Esophagus muscularis mucosa (tissue), 4 donors: ENCODE data around the gene TFF2.

Source experiments
- EP300 ChIP-seq: sonication (generic); formaldehyde crosslinking; IDR thresholded peaks from one replicate; pipeline ENCODE4 v1.6.1; 2017; ENCODE audit warnings: antibody characterized with exemption
- POLR2AphosphoS5 ChIP-seq, 2 donors: sonication (generic); formaldehyde crosslinking; IDR thresholded peaks; one replicate each; pipeline ENCODE4 v1.6.1; 2017; ENCODE audit warnings: antibody characterized with exemption in 2 of 2
- TF ChIP-seq, protein P1 (sequence below), 3 experiments: fragments of 200-600 bp in 2 of 3; fragments of 450-650 bp in 1 of 3; sonication (generic) in 2 of 3; IDR thresholded peaks; one replicate each; pipeline ENCODE4 v1.5.1; 2017 to 2019; ENCODE audit warnings: antibody characterized with exemption in 3 of 3, mild to moderate bottlenecking in 2 of 3, moderate library complexity in 1 of 3

DNA sequence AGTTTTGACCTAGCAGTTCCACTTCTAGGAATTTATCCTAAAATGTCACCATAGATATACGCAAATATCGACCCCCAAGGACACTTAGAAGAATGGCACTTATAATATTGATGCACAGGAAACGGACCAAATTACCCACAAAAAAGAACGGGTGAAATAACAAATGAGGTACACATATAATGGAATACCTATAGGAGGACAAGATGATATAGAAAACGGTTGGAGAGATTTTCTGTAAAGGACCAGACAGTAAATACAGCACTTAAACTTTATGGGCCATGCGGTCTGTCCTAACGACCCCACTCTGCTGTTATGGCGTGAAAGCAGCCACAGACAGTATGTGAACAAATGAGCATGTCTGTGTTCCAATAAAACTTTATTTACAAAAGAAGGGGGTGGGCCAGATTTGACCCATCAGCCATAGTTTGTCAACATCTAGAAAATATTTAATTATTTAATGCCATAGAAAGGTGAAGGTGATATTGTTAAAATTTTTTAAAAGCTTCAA, 42.7 kb upstream of the TFF2 start:
- TF ChIP-seq, protein P1, sequence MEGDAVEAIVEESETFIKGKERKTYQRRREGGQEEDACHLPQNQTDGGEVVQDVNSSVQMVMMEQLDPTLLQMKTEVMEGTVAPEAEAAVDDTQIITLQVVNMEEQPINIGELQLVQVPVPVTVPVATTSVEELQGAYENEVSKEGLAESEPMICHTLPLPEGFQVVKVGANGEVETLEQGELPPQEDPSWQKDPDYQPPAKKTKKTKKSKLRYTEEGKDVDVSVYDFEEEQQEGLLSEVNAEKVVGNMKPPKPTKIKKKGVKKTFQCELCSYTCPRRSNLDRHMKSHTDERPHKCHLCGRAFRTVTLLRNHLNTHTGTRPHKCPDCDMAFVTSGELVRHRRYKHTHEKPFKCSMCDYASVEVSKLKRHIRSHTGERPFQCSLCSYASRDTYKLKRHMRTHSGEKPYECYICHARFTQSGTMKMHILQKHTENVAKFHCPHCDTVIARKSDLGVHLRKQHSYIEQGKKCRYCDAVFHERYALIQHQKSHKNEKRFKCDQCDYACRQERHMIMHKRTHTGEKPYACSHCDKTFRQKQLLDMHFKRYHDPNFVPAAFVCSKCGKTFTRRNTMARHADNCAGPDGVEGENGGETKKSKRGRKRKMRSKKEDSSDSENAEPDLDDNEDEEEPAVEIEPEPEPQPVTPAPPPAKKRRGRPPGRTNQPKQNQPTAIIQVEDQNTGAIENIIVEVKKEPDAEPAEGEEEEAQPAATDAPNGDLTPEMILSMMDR (IDR thresholded peaks at IDR 0.05): no peak
- TF ChIP-seq EP300 (no peak), POLR2AphosphoS5 (IDR thresholded peaks at IDR 0.05) (no peak)
